ENCODE results near the gene RABL3.
"Not testable (repeated sequence)": the region's sequence is repeated elsewhere in the genome, so short reads cannot be mapped to it uniquely, and the experiment has no call there.

RABL3 gene

GRCh38 chr3:120742198-120742848 lies at the start of gene RABL3, which contains the start of gene GTF2E1:
RABL3 (minus strand) TSS chr3:120742516; CDS start chr3:120742507, 9 bp downstream.
GTF2E1 (plus strand) TSS chr3:120742744; CDS start chr3:120750553, 7,809 bp downstream.
- TF ChIP-seq CTCF (conservative IDR thresholded peaks at IDR 0.05; ENCODE audit: low read depth) = no peak
- CTCF ChIA-PET = no interaction called here
- peak; percentile 99 for DNase-seq (ENCODE audit: low spot score)
- POLR2A ChIA-PET (ENCODE audit: low non-redundant PET) = interaction anchor here (0.7 kb wide), 1 partner anchor 20 kb away, joined by 6 read pairs; no protein-coding TSS in a partner anchor
- H3K27ac ChIP-seq = peak within 1 kb of the TSS; percentile 92

GRCh38 chr3:120791913-120792312 lies 49.6 kb upstream of the RABL3 start:
- DNase-seq (ENCODE audit: low spot score) = peak; percentile 55
- CTCF ChIA-PET = interaction anchor here (0.7 to 1.7 kb wide), 2 partner anchors 231 to 233 kb away, joined by 3 to 4 read pairs; no protein-coding TSS in a partner anchor
- no peak for TF ChIP-seq CTCF (conservative IDR thresholded peaks at IDR 0.05; ENCODE audit: low read depth)
- H3K27ac ChIP-seq = no peak overlapping the region
- POLR2A ChIA-PET (ENCODE audit: low non-redundant PET) = no interaction called here

DNA sequence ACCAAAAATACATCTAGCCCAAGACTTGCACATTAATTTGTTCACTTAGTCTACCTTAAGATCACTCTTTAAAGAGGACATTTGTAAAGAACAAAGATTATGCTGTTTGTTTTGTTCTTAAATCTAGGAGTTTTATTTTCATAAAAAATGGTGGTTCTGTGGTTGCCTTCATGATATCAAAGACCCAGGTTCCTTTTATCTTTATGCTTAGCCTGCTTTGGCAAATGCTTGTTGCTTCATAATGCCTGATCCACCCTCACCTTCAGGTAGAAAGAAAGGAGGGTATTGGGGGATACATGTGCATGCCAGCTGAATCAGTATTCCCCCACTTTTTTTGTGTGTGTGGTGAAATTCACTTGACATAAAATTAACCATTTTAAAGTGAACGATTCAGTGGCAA lies 48.7 kb upstream of the RABL3 start:
- no peak for DNase-seq (ENCODE audit: low spot score)
- ChIA-PET CTCF (no interaction called here), POLR2A (ENCODE audit: low non-redundant PET) (no interaction called here)
- TF ChIP-seq CTCF (conservative IDR thresholded peaks at IDR 0.05; ENCODE audit: low read depth) = no peak
- H3K27ac ChIP-seq = no peak overlapping the region

DNA sequence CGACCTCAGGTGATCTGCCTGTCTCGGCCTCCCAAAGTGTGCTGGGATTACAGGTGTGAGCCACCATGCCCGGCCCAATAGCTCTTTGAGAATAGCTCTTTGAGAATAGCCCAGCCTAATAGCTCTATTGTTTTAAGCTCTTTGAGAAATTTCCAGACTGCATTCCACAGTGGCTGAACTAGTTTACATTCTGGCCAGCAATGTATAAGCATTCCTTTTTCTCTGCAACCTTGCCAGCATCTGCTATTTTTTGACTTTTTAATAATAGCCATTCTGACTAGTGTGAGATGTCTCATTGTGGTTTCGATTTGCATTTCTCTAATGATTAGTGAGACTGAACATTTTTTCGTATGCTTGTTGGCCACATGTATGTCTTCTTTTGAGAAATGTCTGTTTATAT lies 43.5 kb upstream of the RABL3 start:
- DNase-seq (ENCODE audit: low spot score); H3K27ac ChIP-seq; POLR2A ChIA-PET (ENCODE audit: low non-redundant PET); CTCF ChIA-PET: not testable (repeated sequence)

GRCh38 chr3:120780977-120781376 lies 38.7 kb upstream of the RABL3 start:
- ChIA-PET CTCF (no interaction called here), POLR2A (ENCODE audit: low non-redundant PET) (no interaction called here)
- peak overlapping the region; percentile 55 for H3K27ac ChIP-seq
- no peak for TF ChIP-seq CTCF (conservative IDR thresholded peaks at IDR 0.05; ENCODE audit: low read depth)
- DNase-seq (ENCODE audit: low spot score) = peak; percentile 72

DNA sequence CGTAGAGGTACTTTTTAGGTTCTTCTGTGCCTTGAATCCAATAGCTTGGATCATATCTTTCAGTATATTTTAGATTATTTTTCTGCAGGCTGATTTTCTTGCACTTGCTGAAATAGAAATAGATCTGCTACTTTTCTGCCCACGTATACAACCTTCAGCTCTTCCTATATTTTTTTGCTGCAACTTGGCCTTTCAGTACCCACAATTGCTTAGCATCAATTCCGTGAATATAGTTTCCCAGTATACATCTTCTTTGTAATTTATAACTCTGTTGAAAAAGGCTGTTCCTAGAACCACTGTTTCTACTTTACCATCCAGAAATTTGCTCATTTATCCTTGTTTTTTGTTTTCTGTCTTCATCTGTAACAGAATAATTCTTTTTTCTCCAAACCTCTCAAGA lies 36.5 kb upstream of the RABL3 start:
- H3K27ac ChIP-seq = no peak overlapping the region
- TF ChIP-seq CTCF (conservative IDR thresholded peaks at IDR 0.05; ENCODE audit: low read depth) = no peak
- DNase-seq (ENCODE audit: low spot score) = no peak
- CTCF ChIA-PET = interaction anchor here (0.6 kb wide), 1 partner anchor 552 kb away, joined by 7 read pairs; no protein-coding TSS in a partner anchor
- POLR2A ChIA-PET (ENCODE audit: low non-redundant PET) = no interaction called here

GRCh38 chr3:120775411-120775810 lies 33.1 kb upstream of the RABL3 start:
- ChIA-PET CTCF (no interaction called here), POLR2A (ENCODE audit: low non-redundant PET) (no interaction called here)
- no peak for TF ChIP-seq CTCF (conservative IDR thresholded peaks at IDR 0.05; ENCODE audit: low read depth)
- no peak overlapping the region for H3K27ac ChIP-seq
- DNase-seq (ENCODE audit: low spot score) = no peak
